DND-41 (cell line): Measurements from ENCODE around the gene SCYGR1.

Experiments
- ATAC-seq: fragments of 200-7000 bp; cut with Tn5 transposase; 3 replicates; pipeline ENCODE4 v1.9.1; 2021; ENCODE audit warnings: low read depth; ENCODE audit not compliant: insufficient read depth
- DNase-seq: peaks from one replicate; pipeline ENCODE4 v3.0.0-alpha.2; 2020
- H2AFZ ChIP-seq: 2 replicates; pipeline ENCODE4 v1.6.0; 2012; ENCODE audit warnings: low read depth, low read length
- H3K27ac ChIP-seq: 2 replicates; pipeline ENCODE4 v1.5.1; 2012; ENCODE audit warnings: low read length, inconsistent platforms
- H3K27me3 ChIP-seq: fragments of 200-600 bp; sonication (generic); 2 replicates; pipeline ENCODE4 v1.6.0; 2012; ENCODE audit warnings: low read length, mild to moderate bottlenecking, inconsistent platforms; ENCODE audit not compliant: insufficient read depth, poor library complexity
- H3K36me3 ChIP-seq: 2 replicates; pipeline ENCODE4 v1.5.1; 2012; ENCODE audit warnings: low read length, inconsistent platforms; ENCODE audit not compliant: insufficient read depth
- H3K4me1 ChIP-seq: 2 replicates; pipeline ENCODE4 v1.5.1; 2012; ENCODE audit warnings: mild to moderate bottlenecking, low read length; ENCODE audit not compliant: insufficient read depth
- H3K4me2 ChIP-seq: 2 replicates; pipeline ENCODE4 v1.6.0; 2012; ENCODE audit warnings: mild to moderate bottlenecking, moderate library complexity, low read length, inconsistent platforms; ENCODE audit not compliant: insufficient read depth
- H3K4me3 ChIP-seq, 2 experiments: fragments of 200-600 bp in 1 of 2; shearing (Covaris generic) in 1 of 2; 2 replicates each; pipeline ENCODE4 v1.5.1; 2012 to 2016; ENCODE audit warnings: inconsistent platforms in 2 of 2, low read length in 2 of 2, mild to moderate bottlenecking in 2 of 2, low read depth in 1 of 2, moderate library complexity in 1 of 2
- H3K79me2 ChIP-seq: 2 replicates; pipeline ENCODE4 v1.6.0; 2012; ENCODE audit warnings: low read length, inconsistent platforms; ENCODE audit not compliant: insufficient read depth
- H3K9ac ChIP-seq: 2 replicates; pipeline ENCODE4 v1.6.0; 2012; ENCODE audit warnings: low read depth, mild to moderate bottlenecking, inconsistent platforms, low read length, moderate library complexity
- H3K9me3 ChIP-seq: 2 replicates; pipeline ENCODE4 v1.5.1; 2012; ENCODE audit warnings: low read length, moderate library complexity, mild to moderate bottlenecking, inconsistent platforms; ENCODE audit not compliant: insufficient read depth, severe bottlenecking
- H4K20me1 ChIP-seq: 2 replicates; pipeline ENCODE4 v1.6.0; 2012; ENCODE audit warnings: low read length; ENCODE audit not compliant: insufficient read depth
- CTCF ChIP-seq: IDR thresholded peaks from 2 replicates; pipeline ENCODE4 v1.5.1; 2012; ENCODE audit warnings: borderline replicate concordance, low read length, moderate library complexity, mild to moderate bottlenecking; ENCODE audit not compliant: poor library complexity, severe bottlenecking; ENCODE audit errors: extremely low read depth
- EZH2 ChIP-seq: IDR thresholded peaks from 3 replicates; pipeline ENCODE4 v1.6.1; 2012; ENCODE audit warnings: borderline replicate concordance, low read depth, mild to moderate bottlenecking, moderate library complexity, low read length, inconsistent platforms; ENCODE audit not compliant: severe bottlenecking

Gene SCYGR1

GRCh38 chr2:227389231-227389630 is 1.5 kb upstream of the SCYGR1 start:
- TF ChIP-seq EZH2 (no peak), CTCF (no peak)
- H3K4me1 ChIP-seq: no peaks in the 10 kb centered on the region
- DNase-seq (no peak), ATAC-seq (no peak)
- no peak overlapping the region for H2AFZ ChIP-seq
- H4K20me1 ChIP-seq: no peaks in the 10 kb centered on the region
- H3K4me3 ChIP-seq: no peak overlapping the region
- no peaks in the 10 kb centered on the region for H3K9me3 ChIP-seq
- no peak overlapping the region for H3K9ac ChIP-seq
- no peaks in the 10 kb centered on the region for H3K36me3 ChIP-seq
- H3K4me2 ChIP-seq: no peak overlapping the region
- H3K27ac ChIP-seq: no peak overlapping the region
- H3K27me3 ChIP-seq: no peaks in the 10 kb centered on the region
- no peaks in the 10 kb centered on the region for H3K79me2 ChIP-seq

- Histone ChIP-seq H3K79me2 (no peaks in the 10 kb centered on the region), H3K36me3 (no peaks in the 10 kb centered on the region), H3K27ac (no peak overlapping the region), H3K4me2 (no peak overlapping the region), H3K27me3 (no peaks in the 10 kb centered on the region), H3K9me3 (no peaks in the 10 kb centered on the region), H3K4me1 (no peaks in the 10 kb centered on the region), H2AFZ (no peak overlapping the region), H4K20me1 (no peaks in the 10 kb centered on the region), H3K9ac (no peak overlapping the region), H3K4me3 (no peak overlapping the region)
- no peak for ATAC-seq
- DNase-seq: no peak
- no peak for TF ChIP-seq CTCF
- no peak for TF ChIP-seq EZH2
Measured at GRCh38 chr2:227388537-227389011, 825 bp upstream of the SCYGR1 start.

- no peak overlapping the region for H3K9ac ChIP-seq
- H3K79me2 ChIP-seq: no peaks in the 10 kb centered on the region
- H2AFZ ChIP-seq: no peak overlapping the region
- no peaks in the 10 kb centered on the region for H3K36me3 ChIP-seq
- H3K9me3 ChIP-seq: no peaks in the 10 kb centered on the region
- no peaks in the 10 kb centered on the region for H3K4me1 ChIP-seq
- no peak for TF ChIP-seq CTCF
- no peak for TF ChIP-seq EZH2
- H3K4me2 ChIP-seq: no peak overlapping the region
- no peak for DNase-seq
- H3K27me3 ChIP-seq: no peaks in the 10 kb centered on the region
- no peak for ATAC-seq
- H4K20me1 ChIP-seq: no peaks in the 10 kb centered on the region
- no peak overlapping the region for H3K4me3 ChIP-seq
- no peak overlapping the region for H3K27ac ChIP-seq
Measured at GRCh38 chr2:227386630-227387029, 1.1 kb downstream of the SCYGR1 start.

- no peaks in the 10 kb centered on the region for H4K20me1 ChIP-seq
- H2AFZ ChIP-seq: no peak overlapping the region
- H3K79me2 ChIP-seq: no peaks in the 10 kb centered on the region
Measured at GRCh38 chr2:227383686-227384085, 4.1 kb downstream of the SCYGR1 start.

More at GRCh38 chr2:227383686-227384085, 4.1 kb downstream of the SCYGR1 start:
- Histone ChIP-seq H3K27ac (no peak overlapping the region), H3K4me2 (no peak overlapping the region), H3K4me3 (no peak overlapping the region), H3K27me3 (peaks cover 2% of the 10 kb centered on the region), H3K9me3 (no peaks in the 10 kb centered on the region), H3K4me1 (no peaks in the 10 kb centered on the region), H3K36me3 (no peaks in the 10 kb centered on the region), H3K9ac (no peak overlapping the region)
- ATAC-seq (no peak), DNase-seq (no peak)
- TF ChIP-seq CTCF (no peak), EZH2 (no peak)
